SK-N-SH (cell line): ENCODE measurements around the gene S100P.

Experiments
- RAD21 ChIP-seq: IDR thresholded peaks from 2 replicates; pipeline ENCODE4 v1.6.1; 2012; ENCODE audit warnings: mild to moderate bottlenecking, low read length
- REST ChIP-seq: IDR thresholded peaks from 2 replicates; pipeline ENCODE4 v1.6.1; 2012; ENCODE audit warnings: mild to moderate bottlenecking, low read depth, low read length, moderate library complexity

GRCh38 chr4:6740347-6740746, 46.7 kb downstream of the S100P start:
- TF ChIP-seq RAD21 (no peak), REST (no peak)
